Measurements from ENCODE around the gene GNG13.

DNA sequence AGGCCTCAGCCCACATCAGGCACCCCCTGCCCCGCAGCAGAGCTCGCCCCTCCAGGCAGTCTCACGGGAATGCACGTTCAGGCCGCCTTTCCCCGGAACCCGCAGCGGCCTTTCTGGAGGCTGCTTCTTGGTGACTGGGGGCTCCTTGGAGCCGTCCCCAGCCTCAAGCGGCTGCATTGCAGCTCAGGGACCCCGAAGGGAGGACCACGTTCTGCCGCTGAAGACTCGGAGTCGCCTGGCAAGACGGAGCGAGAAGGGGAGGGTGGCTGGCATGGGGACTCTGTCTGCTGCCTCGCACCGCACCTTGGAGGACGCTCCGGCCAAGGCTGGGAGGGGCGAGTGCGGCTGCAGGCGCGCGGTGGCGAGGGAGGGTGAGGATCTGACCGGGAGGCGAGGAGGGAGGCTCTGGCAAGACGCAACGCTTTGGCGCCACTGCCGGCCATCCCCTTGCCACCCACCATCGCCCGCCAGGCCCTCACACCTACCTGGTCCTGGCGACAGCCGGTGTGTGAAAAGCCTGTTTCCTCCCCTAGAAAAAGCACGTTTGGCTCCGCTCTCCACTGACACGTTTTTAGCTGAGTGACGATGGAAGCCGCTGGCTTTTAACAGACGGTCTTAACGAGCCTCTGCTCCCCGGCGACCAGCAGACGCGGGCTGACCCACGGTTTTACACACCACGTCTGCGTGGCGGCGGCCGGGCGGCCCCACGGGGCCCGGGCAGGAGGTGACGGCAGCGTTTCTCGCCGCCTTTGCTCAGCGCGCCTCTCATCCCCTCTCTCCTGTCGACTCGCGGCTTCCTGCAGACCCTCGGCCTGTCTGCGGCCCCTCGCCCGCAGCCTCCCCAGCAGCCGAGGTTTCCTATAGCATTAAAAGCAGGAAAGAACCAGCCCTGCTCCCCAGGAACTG is 16.7 kb upstream of the GNG13 start:
- TF ChIP-seq, protein P1, sequence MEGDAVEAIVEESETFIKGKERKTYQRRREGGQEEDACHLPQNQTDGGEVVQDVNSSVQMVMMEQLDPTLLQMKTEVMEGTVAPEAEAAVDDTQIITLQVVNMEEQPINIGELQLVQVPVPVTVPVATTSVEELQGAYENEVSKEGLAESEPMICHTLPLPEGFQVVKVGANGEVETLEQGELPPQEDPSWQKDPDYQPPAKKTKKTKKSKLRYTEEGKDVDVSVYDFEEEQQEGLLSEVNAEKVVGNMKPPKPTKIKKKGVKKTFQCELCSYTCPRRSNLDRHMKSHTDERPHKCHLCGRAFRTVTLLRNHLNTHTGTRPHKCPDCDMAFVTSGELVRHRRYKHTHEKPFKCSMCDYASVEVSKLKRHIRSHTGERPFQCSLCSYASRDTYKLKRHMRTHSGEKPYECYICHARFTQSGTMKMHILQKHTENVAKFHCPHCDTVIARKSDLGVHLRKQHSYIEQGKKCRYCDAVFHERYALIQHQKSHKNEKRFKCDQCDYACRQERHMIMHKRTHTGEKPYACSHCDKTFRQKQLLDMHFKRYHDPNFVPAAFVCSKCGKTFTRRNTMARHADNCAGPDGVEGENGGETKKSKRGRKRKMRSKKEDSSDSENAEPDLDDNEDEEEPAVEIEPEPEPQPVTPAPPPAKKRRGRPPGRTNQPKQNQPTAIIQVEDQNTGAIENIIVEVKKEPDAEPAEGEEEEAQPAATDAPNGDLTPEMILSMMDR (conservative IDR thresholded peaks at IDR 0.05): no peak
- no peak for TF ChIP-seq ZFX (IDR thresholded peaks at IDR 0.05)

Measured in C4-2B (cell line).